CD4-positive, alpha-beta T cell treated with Interleukin-21 for 1 hour (primary cell): ENCODE measurements around the gene COL5A1.
"Not testable (repeated sequence)": the region's sequence is repeated elsewhere in the genome, so short reads cannot be mapped to it uniquely, and the experiment has no call there.

ENCODE experiments used
- DNase-seq: peaks from one replicate; pipeline ENCODE4 v3.0.0-alpha.2; 2020

Gene COL5A1

GRCh38 chr9:134694714-134695113 lies 53.1 kb downstream of the COL5A1 start:
- no peak for DNase-seq

- DNase-seq = no peak
Observed at GRCh38 chr9:134695144-134695543, 53.5 kb downstream of the COL5A1 start.

GRCh38 chr9:134696433-134696832 lies 54.8 kb downstream of the COL5A1 start:
- DNase-seq = no peak

- DNase-seq = no peak
Observed at GRCh38 chr9:134698111-134698510, 56.5 kb downstream of the COL5A1 start.

GRCh38 chr9:134698587-134699342 lies 57.2 kb downstream of the COL5A1 start:
- peak; percentile 16 for DNase-seq

GRCh38 chr9:134699343-134699740 lies 57.7 kb downstream of the COL5A1 start:
- DNase-seq = no peak

- DNase-seq = no peak
Observed at GRCh38 chr9:134700636-134701350, 59.2 kb downstream of the COL5A1 start.

- no peak for DNase-seq
Observed at GRCh38 chr9:134701581-134702259, 60.1 kb downstream of the COL5A1 start.

GRCh38 chr9:134702291-134702690 lies 60.7 kb downstream of the COL5A1 start:
- DNase-seq = no peak

- DNase-seq = not testable (repeated sequence)
Observed at GRCh38 chr9:134703730-134704114, 62.1 kb downstream of the COL5A1 start.

- no peak for DNase-seq
Observed at GRCh38 chr9:134704498-134704897, 62.9 kb downstream of the COL5A1 start.

GRCh38 chr9:134705786-134706185 lies 64.2 kb downstream of the COL5A1 start:
- DNase-seq = no peak

- DNase-seq = no peak
Observed at GRCh38 chr9:134706522-134706921, 64.9 kb downstream of the COL5A1 start.

- DNase-seq = no peak
Observed at GRCh38 chr9:134707031-134707680, 65.6 kb downstream of the COL5A1 start.

GRCh38 chr9:134707731-134708671 lies 66.4 kb downstream of the COL5A1 start:
- no peak for DNase-seq

- no peak for DNase-seq
Observed at GRCh38 chr9:134708672-134709038, 67.1 kb downstream of the COL5A1 start.

GRCh38 chr9:134709512-134710270 lies 68.1 kb downstream of the COL5A1 start:
- DNase-seq = no peak

- DNase-seq = no peak
Observed at GRCh38 chr9:134710271-134710540, 68.6 kb downstream of the COL5A1 start.

- DNase-seq = no peak
Observed at GRCh38 chr9:134710901-134711300, 69.3 kb downstream of the COL5A1 start.

GRCh38 chr9:134712243-134712642 lies 70.6 kb downstream of the COL5A1 start:
- DNase-seq = no peak

- no peak for DNase-seq
Observed at GRCh38 chr9:134712926-134713325, 71.3 kb downstream of the COL5A1 start.

GRCh38 chr9:134715536-134715935 lies 73.9 kb downstream of the COL5A1 start:
- not testable (repeated sequence) for DNase-seq
